GM18508 (cell line): Measurements from ENCODE around the gene ZFP3.
"Not testable (repeated sequence)": the region's sequence is repeated elsewhere in the genome, so short reads cannot be mapped to it uniquely, and the experiment has no call there.

Experiments used
- ATAC-seq: cut with Tn5 transposase; IDR thresholded peaks from one replicate; pipeline ENCODE4 v1.9.1; 2021; ENCODE audit warnings: moderate number of reproducible peaks; ENCODE audit not compliant: insufficient read depth, unreplicated experiment

ZFP3 gene

GRCh38 chr17:5078106-5079028 is at the start of gene ZFP3:
Gene ZFP3 (plus strand): TSS chr17:5078467. CDS start chr17:5091505, 13,038 bp downstream.
- ATAC-seq, result no peak

DNA sequence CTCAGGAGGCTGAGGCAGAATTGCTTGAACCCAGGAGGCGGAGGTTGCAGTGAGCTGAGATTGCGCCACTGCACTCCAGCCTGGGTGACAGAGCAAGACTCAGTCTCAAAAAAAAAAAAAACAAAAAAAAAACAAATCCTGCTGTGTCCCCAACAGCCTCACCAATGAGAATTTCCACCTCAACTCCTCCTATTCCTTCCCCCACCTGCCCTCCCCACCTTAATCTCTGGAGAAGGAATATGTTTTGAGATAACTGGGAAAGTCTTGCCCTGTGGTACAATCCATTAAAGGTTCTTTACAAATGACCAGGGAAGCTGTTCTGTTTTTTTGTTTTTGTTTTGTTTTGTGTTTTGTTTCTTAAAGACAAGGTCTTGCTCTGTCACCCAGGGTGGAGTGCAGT is 48.1 kb upstream of the ZFP3 start:
- ATAC-seq, result not testable (repeated sequence)

DNA sequence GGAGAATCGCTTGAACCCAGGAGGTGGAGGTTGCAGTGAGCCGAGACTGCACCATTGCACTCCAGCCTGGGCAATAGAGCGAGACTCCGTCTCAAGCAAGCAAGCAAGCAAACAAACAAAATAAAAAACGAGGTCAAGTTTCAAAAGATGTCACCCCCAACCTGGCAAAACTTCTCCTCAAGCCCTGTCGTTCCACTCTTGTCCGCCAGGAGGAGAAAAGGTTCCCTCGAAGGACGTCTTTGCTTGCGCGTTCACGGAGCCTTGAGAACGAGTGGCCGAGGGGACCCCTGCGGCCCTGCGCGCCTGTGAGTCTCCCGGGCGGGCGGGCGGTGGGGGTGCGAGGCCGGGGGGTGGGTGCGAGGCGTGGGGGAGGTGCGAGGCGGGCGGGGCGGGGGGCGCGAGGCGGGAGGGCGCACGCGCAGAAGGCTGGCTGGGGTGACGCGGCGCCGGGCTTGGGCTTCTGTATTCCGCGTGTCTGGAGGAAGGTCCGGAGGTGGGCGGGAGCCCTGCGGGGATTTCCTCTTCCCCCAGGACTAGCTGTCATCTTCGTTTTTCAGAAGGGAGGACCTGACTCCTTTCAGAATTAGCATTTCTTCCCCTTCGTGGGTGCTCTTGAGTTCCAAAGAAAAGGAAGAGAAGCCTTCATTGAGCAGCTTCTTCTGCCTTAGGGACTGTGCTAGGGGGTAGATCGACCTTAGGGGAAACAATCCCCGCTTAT is 46.7 kb upstream of the ZFP3 start:
- ATAC-seq, result no peak

GRCh38 chr17:5032865-5033264 is 45.4 kb upstream of the ZFP3 start:
- ATAC-seq, result no peak

GRCh38 chr17:5033352-5034015 is 44.8 kb upstream of the ZFP3 start:
- ATAC-seq, result no peak

DNA sequence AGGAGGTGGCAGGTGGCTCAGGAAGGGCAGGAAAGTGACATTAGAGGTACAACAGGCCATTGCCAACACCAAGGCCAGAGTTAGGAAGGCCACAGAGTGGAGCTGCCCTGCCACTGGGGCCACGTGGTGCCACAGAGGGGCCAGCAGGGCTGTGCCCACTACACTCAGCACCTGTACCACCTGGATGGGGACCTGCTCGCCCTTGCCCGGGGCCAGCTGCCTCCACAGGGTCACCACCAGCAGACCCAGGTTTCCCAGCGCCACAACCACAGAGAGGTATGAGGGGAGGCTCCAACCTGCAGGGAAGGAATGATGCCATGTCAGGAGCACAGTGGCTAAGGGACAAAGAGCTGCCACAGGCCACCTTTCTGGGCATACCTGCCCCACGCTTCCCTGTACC is 44.2 kb upstream of the ZFP3 start:
- no peak for ATAC-seq

DNA sequence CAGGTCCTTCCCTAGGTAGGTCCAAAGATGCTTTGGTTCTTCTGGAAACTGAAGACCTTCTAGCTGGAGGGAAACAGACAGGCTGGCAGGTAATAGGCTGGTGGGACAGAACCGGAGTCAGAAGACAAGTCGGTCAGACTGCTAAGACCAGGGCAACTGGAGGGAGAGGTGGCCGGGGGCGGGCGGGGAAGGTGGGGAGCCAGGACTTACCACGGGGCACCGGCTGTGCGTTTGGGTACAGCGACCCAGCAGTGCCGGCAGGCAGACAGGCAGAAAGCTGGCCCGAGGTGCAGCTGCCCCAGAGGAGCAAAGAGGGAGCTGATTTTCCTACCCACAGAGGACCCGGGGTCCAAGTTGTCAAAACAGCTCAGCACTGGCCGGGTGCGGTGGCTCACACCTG is 43.6 kb upstream of the ZFP3 start:
- no peak for ATAC-seq

- no peak for ATAC-seq
These were observed 43.0 kb upstream of the ZFP3 start, which contains the start of gene SLC52A1 for GRCh38 chr17:5035315-5035714. Gene SLC52A1 (minus strand): TSS chr17:5035426. CDS start chr17:5034606, 820 bp downstream.

GRCh38 chr17:5042157-5043022 is 35.9 kb upstream of the ZFP3 start:
- ATAC-seq, result no peak

- no peak for ATAC-seq
These were observed 34.7 kb upstream of the ZFP3 start for GRCh38 chr17:5043524-5043923.

- no peak for ATAC-seq
These were observed 33.6 kb upstream of the ZFP3 start for GRCh38 chr17:5044630-5045029.

GRCh38 chr17:5045496-5045895 is 32.8 kb upstream of the ZFP3 start:
- no peak for ATAC-seq

- no peak for ATAC-seq
These were observed 30.8 kb upstream of the ZFP3 start for GRCh38 chr17:5047446-5047845.

DNA sequence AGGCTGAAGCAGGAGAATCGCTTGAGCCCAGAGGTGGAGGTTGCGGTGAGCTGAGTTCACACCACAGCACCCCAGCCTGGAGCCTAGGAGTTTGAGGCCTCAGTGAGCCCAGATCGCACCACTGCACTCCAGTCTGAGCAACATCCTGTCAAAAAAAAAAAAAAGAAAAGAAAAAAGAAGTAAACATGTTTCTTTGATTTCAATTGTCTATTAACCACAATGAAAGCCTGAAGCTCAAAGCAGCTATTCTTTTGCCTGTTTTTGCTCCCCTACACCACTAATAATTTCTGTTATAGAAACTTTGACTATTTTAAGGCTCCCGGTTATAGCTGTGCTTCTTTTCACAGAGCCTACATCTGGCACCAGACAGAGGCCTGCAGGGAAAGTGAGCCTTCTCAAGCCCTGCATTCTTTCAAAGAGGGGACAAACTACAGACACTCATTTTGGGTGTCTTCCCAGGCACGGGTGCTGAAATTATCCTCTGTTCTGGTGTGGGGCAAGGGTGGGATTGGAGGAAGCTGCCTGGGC is 28.9 kb upstream of the ZFP3 start:
- ATAC-seq, result no peak

DNA sequence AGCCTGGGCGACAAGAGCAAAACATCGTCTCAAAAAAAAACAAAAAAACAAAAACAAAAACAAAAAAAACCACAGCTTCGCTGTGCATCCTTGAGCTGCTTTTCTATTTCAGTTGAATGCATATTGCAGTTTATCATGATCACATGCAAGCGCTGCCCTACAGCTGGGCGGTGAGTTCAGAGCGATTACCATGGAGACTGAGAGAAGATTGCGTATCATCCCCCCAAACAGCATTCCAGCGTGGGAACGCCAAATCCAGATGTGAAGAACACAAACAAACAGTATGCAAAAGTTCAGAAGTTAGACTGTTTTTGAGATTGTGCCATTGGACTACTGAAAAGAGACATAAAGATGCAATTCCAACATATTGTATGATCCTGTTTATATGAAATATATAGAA is 28.0 kb upstream of the ZFP3 start:
- ATAC-seq, result no peak

- ATAC-seq, result no peak
These were observed 22.7 kb upstream of the ZFP3 start for GRCh38 chr17:5055543-5055942.

GRCh38 chr17:5065227-5065744 is 13.0 kb upstream of the ZFP3 start:
- ATAC-seq, result no peak

DNA sequence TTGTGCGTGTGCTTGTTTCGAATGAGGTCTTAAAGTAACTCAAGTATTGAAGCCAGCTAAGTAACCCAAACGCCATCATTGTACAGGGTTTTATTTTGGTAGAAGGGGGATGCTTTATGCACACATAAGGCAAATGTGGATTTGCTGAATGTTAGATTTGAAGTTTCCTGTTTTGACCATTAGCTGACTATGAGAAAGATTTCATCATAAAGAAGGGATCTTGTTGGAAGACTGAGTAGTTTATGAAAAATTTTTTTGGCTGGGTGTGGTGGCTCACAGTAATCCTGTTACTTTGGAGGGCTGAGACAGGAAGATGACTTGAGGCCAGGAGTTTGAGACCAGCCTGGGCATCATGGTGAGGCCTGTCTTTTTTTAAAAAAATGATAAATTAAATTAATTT is 10.0 kb upstream of the ZFP3 start:
- no peak for ATAC-seq

DNA sequence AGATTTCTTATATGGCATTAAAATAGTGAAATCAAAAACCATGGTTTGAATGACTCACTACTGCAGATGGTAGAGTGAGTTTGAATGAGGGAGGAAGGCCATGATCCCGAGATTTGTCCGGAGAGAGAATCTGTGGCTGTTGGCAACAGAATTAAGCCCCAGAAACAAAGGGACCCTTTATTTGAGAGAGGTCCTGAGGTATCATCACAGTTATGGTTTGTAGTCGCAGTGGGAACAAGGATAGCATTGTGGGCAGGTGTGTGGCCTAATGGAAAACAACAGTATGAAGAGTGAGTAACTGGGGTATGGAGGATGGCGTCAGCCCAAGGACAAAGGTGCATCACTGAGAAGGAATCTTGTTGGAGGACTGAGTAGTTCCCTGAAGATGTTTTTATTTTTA is 8.5 kb upstream of the ZFP3 start:
- ATAC-seq, result no peak
